Activated CD8-positive, alpha-beta memory T cell treated with anti-CD3 and anti-CD28 coated beads, Interleukin-2, amount 50 U/mL, for 24 hours (primary cell): ENCODE measurements around the gene TPST2.

Experiments used
- DNase-seq: peaks from one replicate; pipeline ENCODE4 v3.0.0-alpha.2; 2020; ENCODE audit errors: extremely low read depth

Gene TPST2

DNA sequence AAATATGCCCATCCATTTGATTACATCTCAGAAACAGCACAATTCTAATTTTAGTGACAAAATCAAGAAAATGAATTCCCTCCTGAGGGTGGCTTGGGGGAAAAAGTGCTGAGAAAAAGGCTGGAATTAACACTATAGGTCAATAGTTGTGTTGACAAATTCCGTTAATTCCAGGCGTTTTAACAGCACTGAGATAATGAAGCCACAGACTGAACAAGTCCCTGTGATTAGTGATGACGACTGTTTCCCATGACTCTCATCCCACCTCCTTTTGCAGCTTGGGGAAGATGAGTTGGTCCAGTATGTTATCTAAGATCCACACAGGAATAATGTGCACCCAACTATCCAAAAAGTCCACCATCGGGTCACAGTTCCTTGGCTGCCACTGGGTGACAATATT is 93.5 kb downstream of the TPST2 start:
- DNase-seq: no peak

- DNase-seq: no peak
These were observed 95.4 kb downstream of the TPST2 start for GRCh38 chr22:26494506-26494905.

DNA sequence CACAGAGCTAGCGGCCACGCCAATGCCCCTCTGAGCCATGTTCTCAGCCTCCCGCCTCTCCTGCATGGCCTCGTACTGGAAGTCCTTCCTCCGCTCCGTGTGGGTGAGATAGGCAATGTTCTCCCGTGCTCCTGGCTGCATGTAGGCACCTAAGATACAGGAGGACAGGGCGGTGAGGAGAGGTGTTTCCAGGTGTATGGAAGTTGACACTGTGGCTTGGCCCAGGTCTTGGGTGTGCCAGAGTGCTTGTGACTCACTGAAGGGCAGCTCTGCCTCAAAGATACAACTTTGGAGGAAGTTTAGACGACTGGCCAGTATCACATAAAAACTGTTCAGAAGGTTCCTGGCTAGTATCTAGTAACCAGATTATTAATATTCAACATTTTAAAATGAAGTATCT is 97.7 kb downstream of the TPST2 start:
- no peak for DNase-seq

GRCh38 chr22:26489447-26490036 is 100.4 kb downstream of the TPST2 start:
- no peak for DNase-seq

GRCh38 chr22:26487996-26488395 is 101.9 kb downstream of the TPST2 start:
- DNase-seq: no peak

GRCh38 chr22:26486394-26486793 is 103.5 kb downstream of the TPST2 start:
- DNase-seq: no peak

DNA sequence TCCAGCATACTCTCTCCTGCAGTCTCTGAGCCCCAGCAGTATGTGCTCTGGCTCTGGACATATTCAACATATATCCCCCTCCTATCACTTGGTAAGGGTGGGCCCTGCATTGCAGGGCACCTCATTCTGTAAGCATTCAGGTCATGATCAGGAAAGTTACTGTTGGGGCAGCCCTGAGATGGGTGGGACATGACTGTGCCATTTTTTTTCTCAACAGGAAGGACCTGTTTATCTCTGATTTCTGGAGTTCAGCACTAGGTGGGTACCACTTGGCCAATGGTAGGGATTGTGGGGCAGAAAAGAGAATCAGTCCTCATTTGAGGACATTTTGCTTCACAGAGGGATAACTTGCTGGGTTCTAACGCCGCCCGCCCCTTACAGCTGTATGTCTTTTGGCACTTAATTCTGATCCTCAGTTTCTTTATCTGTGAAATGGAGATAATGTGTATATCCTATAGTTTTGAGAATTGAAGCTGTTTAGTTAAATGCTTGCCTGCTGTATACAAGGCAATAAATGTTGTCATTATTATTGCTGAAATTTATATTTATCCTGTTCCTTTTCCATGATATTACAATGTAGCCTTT is 104.0 kb downstream of the TPST2 start:
- DNase-seq: no peak

- DNase-seq: no peak
These were observed 104.9 kb downstream of the TPST2 start for GRCh38 chr22:26485013-26485412.

DNA sequence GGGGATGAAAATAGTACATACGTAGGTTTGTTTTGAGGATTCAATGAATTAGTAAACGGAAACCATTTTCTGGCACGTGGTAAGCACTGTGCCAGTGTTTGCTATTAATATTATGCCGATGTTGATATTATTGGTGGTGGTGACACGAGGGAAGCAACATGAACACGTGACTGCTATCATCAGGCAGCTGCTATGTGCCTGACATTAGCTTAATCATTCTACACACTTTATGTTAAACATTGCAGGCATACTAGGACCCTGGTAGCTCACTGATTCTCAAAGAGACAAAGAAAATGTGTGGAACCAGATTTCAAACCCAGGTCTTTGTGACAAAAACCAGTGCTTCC is 105.6 kb downstream of the TPST2 start:
- DNase-seq: no peak

GRCh38 chr22:26483439-26484359 is 106.2 kb downstream of the TPST2 start, which contains the start of the genes HPS4 and SRRD:
Gene HPS4, minus strand, starts transcription at chr22:26483783. Its CDS starts 2,021 bp downstream, at chr22:26481762.
Gene SRRD, plus strand, starts transcription at chr22:26483877. Its CDS starts 14 bp downstream, at chr22:26483891.
- peak; percentile 76 for DNase-seq

DNA sequence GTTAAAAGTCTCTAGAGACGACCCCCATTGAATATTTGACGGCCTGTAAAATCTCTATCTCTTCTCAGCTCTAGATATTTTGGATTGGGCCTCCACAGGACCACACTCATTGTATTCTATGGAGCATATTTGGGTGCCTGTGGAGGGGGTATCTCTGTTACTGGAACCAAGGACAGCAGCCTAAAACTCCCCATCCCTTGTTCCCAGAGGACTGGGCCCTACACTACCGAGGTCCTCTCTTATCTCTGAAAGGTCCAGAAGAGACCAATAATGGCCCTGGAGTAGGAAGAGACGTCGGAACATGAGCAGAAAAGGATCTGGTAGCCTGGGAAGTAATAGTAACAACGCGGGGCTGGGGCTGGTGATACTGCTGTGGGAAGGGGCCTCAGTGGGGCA is 106.9 kb downstream of the TPST2 start:
- no peak for DNase-seq

GRCh38 chr22:26482161-26482560 is 107.8 kb downstream of the TPST2 start:
- no peak for DNase-seq

DNA sequence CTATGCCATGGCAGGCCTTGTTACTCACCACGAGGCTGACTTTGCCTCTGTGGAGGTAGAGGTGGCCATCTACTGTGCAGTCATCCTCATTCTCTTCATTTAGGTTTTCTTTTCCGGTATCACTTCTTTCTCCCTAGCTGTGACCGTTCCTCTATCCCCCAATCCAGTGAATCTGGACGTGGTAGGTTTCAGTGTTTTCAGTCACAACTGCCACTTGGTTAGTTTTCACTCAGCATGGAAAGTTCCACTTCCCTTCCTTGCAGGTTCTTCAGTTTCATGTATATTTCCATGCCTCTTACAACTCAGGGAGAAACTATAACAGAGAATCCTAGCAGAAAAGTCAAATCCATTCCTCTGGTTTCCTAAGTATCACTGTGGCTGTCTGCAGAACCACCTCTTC is 108.2 kb downstream of the TPST2 start:
- no peak for DNase-seq

- no peak for DNase-seq
These were observed 108.7 kb downstream of the TPST2 start for GRCh38 chr22:26481112-26481693.

DNA sequence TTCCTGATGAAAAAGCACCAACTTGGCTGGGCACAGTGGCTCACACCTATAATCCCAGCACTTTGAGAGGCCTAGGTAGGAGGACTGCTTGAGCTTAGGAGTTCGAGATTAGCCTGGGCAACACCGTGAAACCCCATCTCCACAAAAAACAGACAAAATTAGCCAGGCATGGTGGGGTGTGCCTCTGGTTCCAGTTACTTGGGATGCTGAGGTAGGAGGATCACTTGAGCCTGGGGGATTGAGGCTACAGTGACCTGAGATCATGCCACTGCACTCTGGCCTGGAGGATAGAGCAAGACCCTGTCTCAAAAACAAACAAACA is 109.4 kb downstream of the TPST2 start:
- no peak for DNase-seq

- no peak for DNase-seq
These were observed 109.9 kb downstream of the TPST2 start for GRCh38 chr22:26479792-26480610.

GRCh38 chr22:26479043-26479791 is 110.7 kb downstream of the TPST2 start:
- DNase-seq: no peak

DNA sequence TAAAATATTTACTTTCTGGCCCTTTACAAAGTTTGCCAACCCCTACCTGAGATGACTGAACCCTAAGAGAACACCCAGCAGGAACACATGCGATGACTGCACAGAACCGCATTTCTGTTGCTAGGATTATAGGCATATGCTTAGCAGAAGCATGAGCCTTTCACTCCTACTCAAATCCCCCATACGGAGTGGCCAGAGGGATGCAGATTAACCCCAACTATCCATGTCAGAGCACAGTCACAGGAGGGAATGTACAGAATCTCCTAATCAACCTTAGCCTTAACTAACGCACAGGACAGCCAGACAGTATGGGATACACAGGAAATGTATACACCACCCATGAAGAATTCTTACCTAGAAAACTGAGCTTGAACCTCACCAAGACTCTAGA is 112.6 kb downstream of the TPST2 start:
- DNase-seq: no peak

DNA sequence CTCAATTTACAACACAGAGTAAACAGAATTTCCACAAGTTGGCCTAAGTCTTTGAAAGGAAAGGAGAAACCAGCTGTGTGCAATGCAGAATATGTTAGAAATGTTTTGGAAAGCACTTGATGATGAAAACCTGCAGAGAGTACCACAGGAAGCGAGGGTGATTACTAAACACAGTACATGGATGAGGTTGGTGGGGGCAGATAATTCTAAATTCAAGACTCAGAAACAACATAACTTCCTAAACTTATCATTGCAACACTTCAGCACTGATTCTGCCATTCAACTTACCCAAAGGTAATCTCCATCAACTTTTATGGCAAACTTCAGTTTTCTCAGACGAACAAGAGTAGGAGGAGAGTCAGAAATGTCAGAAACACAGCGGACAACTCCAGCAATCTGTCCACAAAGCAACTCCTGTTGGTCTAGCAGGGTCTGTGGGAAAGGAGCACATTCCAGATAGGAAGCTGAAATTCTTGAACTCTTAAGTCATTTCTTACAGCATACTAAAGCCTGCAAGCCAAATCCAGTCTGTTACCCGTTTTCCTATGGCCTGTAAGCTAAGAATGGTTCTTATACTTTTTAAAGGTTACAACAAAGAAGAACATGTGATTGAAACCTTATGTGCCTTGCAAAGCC is 113.1 kb downstream of the TPST2 start:
- DNase-seq: no peak

DNA sequence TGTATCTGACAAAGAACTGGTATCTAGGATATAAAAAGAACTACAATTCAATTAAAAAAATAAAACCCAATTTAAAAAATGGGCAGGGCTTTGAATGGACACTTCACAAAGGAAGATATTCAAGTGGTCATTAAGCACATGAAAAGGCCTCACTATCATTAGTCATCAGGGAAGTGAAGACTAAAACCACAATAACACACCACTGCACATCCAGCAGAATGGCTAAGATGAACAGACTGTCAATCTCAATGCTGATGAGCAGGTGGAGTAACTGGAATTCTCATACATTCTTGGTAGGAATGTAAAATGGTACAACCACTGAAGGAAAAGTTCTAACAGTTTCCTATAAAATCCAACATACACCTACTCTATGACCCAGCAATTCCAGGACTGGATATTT is 115.2 kb downstream of the TPST2 start:
- no peak for DNase-seq
